ENCODE results near the gene SMPD4.
"Not testable (repeated sequence)": the region's sequence is repeated elsewhere in the genome, so short reads cannot be mapped to it uniquely, and the experiment has no call there.

DNA sequence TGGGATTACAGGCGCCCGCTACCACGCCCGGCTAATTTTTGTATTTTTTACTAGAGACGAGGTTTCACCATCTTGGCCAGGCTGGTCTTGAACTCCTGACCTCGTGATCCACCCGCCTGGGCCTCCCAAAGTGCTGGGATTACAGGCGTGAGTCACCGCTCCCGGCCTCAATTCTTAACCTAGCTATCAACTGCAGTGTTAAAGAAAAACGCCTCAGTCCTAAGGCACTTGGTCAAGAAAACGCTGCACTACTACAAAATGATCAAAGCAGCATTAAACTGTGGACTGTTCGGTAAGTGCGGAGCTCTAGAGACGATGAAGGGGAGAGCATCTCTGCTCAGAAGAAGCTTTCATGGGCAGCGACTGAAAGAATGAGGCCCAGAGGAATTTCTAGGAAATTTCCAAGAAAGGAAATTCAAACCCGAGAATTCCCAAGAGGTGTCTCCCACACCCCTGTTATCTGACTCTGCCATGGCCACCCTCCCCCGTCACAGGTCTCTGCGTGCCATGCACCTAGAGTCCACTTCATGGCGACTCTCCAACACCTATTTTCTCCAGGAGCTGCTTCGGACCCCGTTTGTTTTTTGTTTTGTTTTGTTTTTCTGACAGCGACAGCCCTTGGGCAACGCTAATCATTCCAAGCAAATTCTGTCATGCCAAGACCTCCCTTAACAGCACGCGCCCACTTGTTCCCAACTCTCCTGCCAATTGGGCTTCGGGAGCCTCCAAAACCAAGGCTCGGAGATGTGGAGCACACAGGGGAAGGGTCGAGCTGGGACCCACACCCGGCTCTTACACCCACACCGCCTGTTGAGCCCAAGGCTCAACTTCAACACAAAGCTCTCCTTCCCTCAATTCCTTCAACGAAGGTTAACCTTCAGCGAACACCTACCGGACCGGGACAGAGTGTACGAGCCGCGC is 738 bp downstream of the SMPD4 start:
- TF ChIP-seq, protein P1, sequence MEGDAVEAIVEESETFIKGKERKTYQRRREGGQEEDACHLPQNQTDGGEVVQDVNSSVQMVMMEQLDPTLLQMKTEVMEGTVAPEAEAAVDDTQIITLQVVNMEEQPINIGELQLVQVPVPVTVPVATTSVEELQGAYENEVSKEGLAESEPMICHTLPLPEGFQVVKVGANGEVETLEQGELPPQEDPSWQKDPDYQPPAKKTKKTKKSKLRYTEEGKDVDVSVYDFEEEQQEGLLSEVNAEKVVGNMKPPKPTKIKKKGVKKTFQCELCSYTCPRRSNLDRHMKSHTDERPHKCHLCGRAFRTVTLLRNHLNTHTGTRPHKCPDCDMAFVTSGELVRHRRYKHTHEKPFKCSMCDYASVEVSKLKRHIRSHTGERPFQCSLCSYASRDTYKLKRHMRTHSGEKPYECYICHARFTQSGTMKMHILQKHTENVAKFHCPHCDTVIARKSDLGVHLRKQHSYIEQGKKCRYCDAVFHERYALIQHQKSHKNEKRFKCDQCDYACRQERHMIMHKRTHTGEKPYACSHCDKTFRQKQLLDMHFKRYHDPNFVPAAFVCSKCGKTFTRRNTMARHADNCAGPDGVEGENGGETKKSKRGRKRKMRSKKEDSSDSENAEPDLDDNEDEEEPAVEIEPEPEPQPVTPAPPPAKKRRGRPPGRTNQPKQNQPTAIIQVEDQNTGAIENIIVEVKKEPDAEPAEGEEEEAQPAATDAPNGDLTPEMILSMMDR (IDR thresholded peaks at IDR 0.05) = not testable (repeated sequence)
- TF ChIP-seq POLR2AphosphoS5, POLR2A, EP300 (IDR thresholded peaks at IDR 0.05): not testable (repeated sequence)

Data from upper lobe of left lung (tissue), 4 donors.